CD14-positive monocyte (primary cell): ENCODE measurements around the gene TEAD4. TPM values are rescaled to one million over a fixed set of nuclear protein-coding genes. Genes with fewer than 3 reads are reported as not detected.

Experiments used
- DNase-seq, 3 donors: peaks; one replicate each; pipeline ENCODE4 v3.0.0-alpha.2; 2011 to 2022
- H2AFZ ChIP-seq: 2 replicates; pipeline ENCODE4 v1.6.0; 2012; ENCODE audit warnings: mild to moderate bottlenecking, low read depth, low read length, inconsistent platforms; ENCODE audit not compliant: insufficient read depth, poor library complexity, severe bottlenecking
- H3K27ac ChIP-seq, 2 donors: 1 replicate in 1 of 2; 2 replicates in 1 of 2; pipeline ENCODE4 v1.5.1; 2012 to 2013; ENCODE audit warnings: low read length in 2 of 2, control low read depth in 1 of 2, inconsistent platforms in 1 of 2, low read depth in 1 of 2, mild to moderate bottlenecking in 1 of 2
- H3K27me3 ChIP-seq, 2 donors: one replicate each; pipeline versions ENCODE4 v1.6.0 to v1.6.1; 2011 to 2013; ENCODE audit warnings: low read length in 2 of 2; ENCODE audit not compliant: control insufficient read depth in 2 of 2, insufficient read depth in 2 of 2
- H3K36me3 ChIP-seq, 2 donors: replicated peaks in 1 of 2; 1 replicate in 1 of 2; 2 replicates in 1 of 2; pipeline versions ENCODE4 v1.5.1 to v1.6.1; 2012 to 2013; ENCODE audit warnings: low read length in 2 of 2, control low read depth in 1 of 2, inconsistent platforms in 1 of 2, mild to moderate bottlenecking in 1 of 2; ENCODE audit not compliant: insufficient read depth in 2 of 2, control insufficient read depth in 1 of 2
- H3K4me1 ChIP-seq, 2 donors: 1 replicate in 1 of 2; 2 replicates in 1 of 2; pipeline versions ENCODE4 v1.5.1 to v1.6.1; 2012 to 2013; ENCODE audit warnings: low read length in 2 of 2, control low read depth in 1 of 2, inconsistent platforms in 1 of 2, mild to moderate bottlenecking in 1 of 2, moderate library complexity in 1 of 2; ENCODE audit not compliant: insufficient read depth in 2 of 2, control insufficient read depth in 1 of 2
- H3K4me2 ChIP-seq: replicated peaks from 2 replicates; pipeline ENCODE3; 2012; ENCODE audit warnings: low read length, moderate library complexity, mild to moderate bottlenecking; ENCODE audit not compliant: poor library complexity, severe bottlenecking; ENCODE audit errors: extremely low read depth
- H3K4me3 ChIP-seq, 3 experiments: fragments of 200-600 bp in 1 of 3; sonication (generic) in 1 of 3; replicated peaks in 1 of 3; 1 replicate in 2 of 3; 2 replicates in 1 of 3; pipeline ENCODE4 v1.5.1; 2011 to 2013; ENCODE audit warnings: low read length in 3 of 3, mild to moderate bottlenecking in 3 of 3, control low read depth in 2 of 3, low read depth in 2 of 3, inconsistent platforms in 1 of 3, moderate library complexity in 1 of 3
- H3K79me2 ChIP-seq: 2 replicates; pipeline ENCODE4 v1.6.0; 2012; ENCODE audit warnings: mild to moderate bottlenecking, control low read depth, inconsistent platforms, low read length, moderate library complexity; ENCODE audit not compliant: insufficient read depth
- H3K9ac ChIP-seq: 2 replicates; pipeline ENCODE4 v1.6.0; 2017; ENCODE audit warnings: low read length, mild to moderate bottlenecking; ENCODE audit not compliant: insufficient read depth, poor library complexity, severe bottlenecking
- H3K9me3 ChIP-seq, 2 donors: replicated peaks in 1 of 2; 1 replicate in 1 of 2; 2 replicates in 1 of 2; pipeline versions ENCODE4 v1.5.1 to v1.6.1; 2012 to 2013; ENCODE audit warnings: low read length in 2 of 2, control low read depth in 1 of 2; ENCODE audit not compliant: control insufficient read depth in 1 of 2, insufficient read depth in 1 of 2
- H4K20me1 ChIP-seq: 2 replicates; pipeline ENCODE4 v1.6.0; 2012; ENCODE audit warnings: mild to moderate bottlenecking, low read length, control low read depth, moderate library complexity; ENCODE audit not compliant: insufficient read depth
- H3K27ac Mint-ChIP-seq, 7 donors: one replicate each; pipeline ENCODE4 v1.8.0; 2020; ENCODE audit warnings: mild to moderate bottlenecking in 7 of 7, mixed read lengths in 7 of 7, moderate library complexity in 6 of 7, inconsistent platforms in 2 of 7
- H3K27me3 Mint-ChIP-seq, 3 donors: one replicate each; pipeline ENCODE4 v1.8.0; 2021 to 2022; ENCODE audit warnings: low read depth in 3 of 3, mild to moderate bottlenecking in 3 of 3, mixed read lengths in 3 of 3, moderate library complexity in 3 of 3, inconsistent platforms in 1 of 3
- H3K36me3 Mint-ChIP-seq, 2 donors: one replicate each; pipeline ENCODE4 v1.8.0; 2020; ENCODE audit warnings: mixed read lengths in 2 of 2, inconsistent platforms in 1 of 2, mild to moderate bottlenecking in 1 of 2
- H3K4me1 Mint-ChIP-seq: one replicate; pipeline ENCODE4 v1.8.0; 2020; ENCODE audit warnings: mild to moderate bottlenecking, mixed read lengths
- H3K4me3 Mint-ChIP-seq, 2 donors: one replicate each; pipeline ENCODE4 v1.8.0; 2020; ENCODE audit warnings: mild to moderate bottlenecking in 2 of 2, mixed read lengths in 2 of 2, moderate library complexity in 1 of 2
- H3K9me3 Mint-ChIP-seq, 7 donors: one replicate each; pipeline ENCODE4 v1.8.0; 2020 to 2022; ENCODE audit warnings: mixed read lengths in 7 of 7, mild to moderate bottlenecking in 6 of 7, moderate library complexity in 6 of 7, inconsistent platforms in 2 of 7
- CTCF ChIP-seq: fragments of 200-600 bp; IDR thresholded peaks from one replicate; pipeline ENCODE4 v1.8.0; 2022; ENCODE audit warnings: antibody characterized with exemption, mild to moderate bottlenecking
- WGBS: methylation state at CpG from one replicate; pipeline ENCODE4 v1.1.5; 2013; ENCODE audit warnings: missing lambda C conversion rate; ENCODE audit not compliant: insufficient coverage; 5-methylcytosine and 5-hydroxymethylcytosine counted together
- intact Hi-C, 2 donors: fragments of 100-400 bp; cut with micrococcal nuclease; formaldehyde crosslinking; loops; one replicate each; pipeline versions ENCODE4 v1.15.0 to v1.15.1; 2023
- polyA plus RNA-seq, 3 donors: library from polyadenylated mRNA; depleted of rRNA in 1 of 3; unstranded in 2 of 3; stranded (reverse) in 1 of 3; fragments of 300-500 nt in 2 of 3; fragments of >200 nt in 1 of 3; fragmentation: Illumina TruSeq in 2 of 3; gene quantifications; 1 replicate in 2 of 3; 2 replicates in 1 of 3; pipeline ENCODE4 v1.2.3, GENCODE V29; 2012 to 2021

The TEAD4 gene
- polyA plus RNA-seq, 3 donors = not detected

DNA sequence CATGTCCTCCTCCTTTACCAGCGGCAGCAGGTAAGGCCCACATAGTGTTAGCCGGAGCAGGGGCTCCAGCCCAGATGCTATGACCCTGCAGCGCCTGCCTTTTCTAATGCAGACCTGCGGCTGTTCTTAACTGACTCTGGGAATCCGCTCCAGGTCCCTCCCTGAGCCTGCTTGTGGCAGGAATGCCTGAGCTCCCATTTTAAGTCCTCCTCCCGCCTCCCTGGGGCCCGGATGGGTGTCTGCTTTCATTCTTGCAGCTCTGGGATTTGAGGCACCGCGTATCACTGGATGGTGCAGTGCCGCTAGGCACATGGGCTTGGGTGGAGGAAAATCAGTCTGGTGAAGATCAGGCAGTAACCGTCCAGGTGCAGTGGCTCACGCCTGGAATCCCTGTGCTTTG lies 125.5 kb downstream of the TEAD4 start:
- no peaks in the 10 kb centered on the region for H3K79me2 ChIP-seq
- H3K4me3 ChIP-seq = no peak overlapping the region
- Mint-ChIP-seq H3K4me3 (no peak overlapping the region), H3K27me3 (peaks cover 8 to 43% (median 19%) of the 10 kb centered on the region in 3 donors), H3K36me3 (no peaks in the 10 kb centered on the region), H3K4me1 (no peaks in the 10 kb centered on the region), H3K27ac (peak overlapping the region in 1 of 7 donors; percentile 27), H3K9me3 (peaks cover 0 to 4% (median 0%) of the 10 kb centered on the region in 7 donors)
- H3K36me3 ChIP-seq = no peaks in the 10 kb centered on the region
- no peak for DNase-seq
- no peaks in the 10 kb centered on the region for H4K20me1 ChIP-seq
- intact Hi-C loops = no loop called here
- H3K4me2 ChIP-seq = no peak overlapping the region
- no peak for TF ChIP-seq CTCF
- H3K27me3 ChIP-seq = no peaks in the 10 kb centered on the region
- 96% methylated on average over 12 of the region's 12 CpGs for WGBS
- H2AFZ ChIP-seq = no peak overlapping the region
- no peak overlapping the region for H3K9ac ChIP-seq
- H3K27ac ChIP-seq = no peak overlapping the region
- no peaks in the 10 kb centered on the region for H3K4me1 ChIP-seq
- H3K9me3 ChIP-seq = no peaks in the 10 kb centered on the region

GRCh38 chr12:3085341-3086139 lies 126.3 kb downstream of the TEAD4 start:
- no peaks in the 10 kb centered on the region for H3K9me3 ChIP-seq
- H3K27me3 ChIP-seq = no peaks in the 10 kb centered on the region
- intact Hi-C loops = no loop called here
- H3K4me3 ChIP-seq = no peak overlapping the region
- H3K9me3 Mint-ChIP-seq = peaks cover 0 to 4% (median 0%) of the 10 kb centered on the region in 7 donors
- no peaks in the 10 kb centered on the region for H3K4me1 ChIP-seq
- H3K4me3 Mint-ChIP-seq = no peak overlapping the region
- no peak overlapping the region for H2AFZ ChIP-seq
- no peaks in the 10 kb centered on the region for H3K36me3 Mint-ChIP-seq
- no peak overlapping the region for H3K27ac Mint-ChIP-seq
- H3K27me3 Mint-ChIP-seq = peaks cover 9 to 35% (median 14%) of the 10 kb centered on the region in 3 donors
- H3K27ac ChIP-seq = no peak overlapping the region
- no peaks in the 10 kb centered on the region for H3K4me1 Mint-ChIP-seq
- H4K20me1 ChIP-seq = no peaks in the 10 kb centered on the region
- WGBS = 94% methylated on average over 16 of the region's 19 CpGs
- no peaks in the 10 kb centered on the region for H3K36me3 ChIP-seq
- TF ChIP-seq CTCF = no peak
- no peak overlapping the region for H3K4me2 ChIP-seq
- no peaks in the 10 kb centered on the region for H3K79me2 ChIP-seq
- H3K9ac ChIP-seq = no peak overlapping the region
- DNase-seq = no peak
